HG03045 (cell line): Measurements from ENCODE around the gene DRC1.
"Not testable (repeated sequence)": the region's sequence is repeated elsewhere in the genome, so short reads cannot be mapped to it uniquely, and the experiment has no call there.

Experiments
- ATAC-seq: cut with Tn5 transposase; IDR thresholded peaks from one replicate; pipeline ENCODE4 v1.9.1; 2021; ENCODE audit warnings: mild to moderate bottlenecking, moderate library complexity; ENCODE audit not compliant: unreplicated experiment

DRC1 gene

DNA sequence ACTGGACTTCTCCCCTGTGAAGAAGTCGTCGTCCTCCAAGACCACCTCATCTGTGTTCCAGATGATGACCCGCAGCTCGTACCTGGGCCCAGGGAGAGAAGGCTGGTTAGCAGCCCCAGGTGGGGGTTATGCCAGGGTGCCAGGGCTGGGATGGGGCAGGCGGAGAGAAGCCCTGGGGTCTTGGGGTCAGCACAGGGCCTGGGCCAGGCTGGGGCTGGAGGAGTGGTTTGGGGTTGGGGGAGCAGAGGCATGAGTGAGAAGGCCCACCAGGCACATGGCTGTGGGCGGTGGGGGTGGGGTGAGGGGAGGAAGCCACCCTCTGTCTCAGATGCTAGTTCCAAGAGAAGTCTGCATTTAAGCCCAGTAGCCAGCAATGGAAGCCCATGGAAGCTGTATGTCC, 60.4 kb downstream of the DRC1 start:
- no peak for ATAC-seq

- no peak for ATAC-seq
These were observed 61.0 kb downstream of the DRC1 start for GRCh38 chr2:26462511-26463243.

GRCh38 chr2:26463244-26464192, 61.8 kb downstream of the DRC1 start:
- ATAC-seq, result no peak

GRCh38 chr2:26464390-26465265, 62.9 kb downstream of the DRC1 start:
- no peak for ATAC-seq

GRCh38 chr2:26465266-26465925, 63.7 kb downstream of the DRC1 start:
- no peak for ATAC-seq

- ATAC-seq, result no peak
These were observed 64.3 kb downstream of the DRC1 start for GRCh38 chr2:26465981-26466471.

- ATAC-seq, result no peak
These were observed 65.1 kb downstream of the DRC1 start for GRCh38 chr2:26466662-26467310.

- ATAC-seq, result not testable (repeated sequence)
These were observed 66.8 kb downstream of the DRC1 start for GRCh38 chr2:26468544-26468943.

DNA sequence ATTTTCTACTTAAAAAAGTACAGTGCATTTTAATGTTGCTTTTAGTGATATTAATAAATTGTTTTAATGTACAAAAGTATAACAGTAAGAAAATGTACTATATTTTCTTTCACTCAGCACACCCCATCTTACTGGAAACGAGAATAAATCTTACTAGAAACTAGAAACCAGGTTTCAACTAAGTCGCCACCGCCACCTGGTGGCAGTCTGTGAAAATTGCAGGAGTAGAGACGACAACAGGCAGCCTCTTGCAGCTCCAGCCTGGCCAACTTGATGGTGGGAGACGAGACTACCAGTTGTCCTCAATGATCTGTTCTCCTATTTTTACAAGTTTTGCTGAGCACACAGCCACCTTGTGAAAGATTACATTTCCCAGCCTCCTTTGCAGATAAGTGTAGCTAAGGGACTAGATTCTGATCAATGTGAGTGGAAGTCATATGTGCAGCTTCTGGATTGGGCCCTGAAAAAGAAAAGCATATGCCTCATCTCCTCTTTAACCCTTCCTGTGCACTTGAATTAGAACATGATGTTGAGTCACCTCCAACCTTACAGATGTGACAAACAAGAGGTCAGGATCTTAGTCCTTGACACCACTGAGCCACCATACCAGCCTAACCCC, 67.5 kb downstream of the DRC1 start:
- no peak for ATAC-seq

DNA sequence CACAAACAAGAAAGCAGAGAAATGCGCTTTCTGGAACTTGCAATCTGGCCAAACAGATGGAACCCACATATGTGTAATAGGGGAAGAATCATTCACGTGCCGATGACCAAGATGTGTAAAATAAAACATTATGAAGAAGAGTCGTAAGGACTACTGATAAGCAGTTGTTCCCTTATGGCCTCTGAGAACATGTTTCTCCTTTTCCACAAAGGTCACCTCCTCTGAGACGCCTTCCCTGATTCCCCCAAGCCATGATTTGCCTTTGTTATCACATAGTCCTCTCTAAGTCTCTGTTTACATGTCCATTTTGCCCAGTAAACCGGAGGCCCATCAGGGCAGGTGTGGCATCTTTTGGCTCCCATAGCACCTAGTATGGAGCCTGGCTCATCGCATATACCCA, 68.2 kb downstream of the DRC1 start:
- ATAC-seq, result no peak

GRCh38 chr2:26470601-26471260, 69.0 kb downstream of the DRC1 start:
- no peak for ATAC-seq

- no peak for ATAC-seq
These were observed 69.6 kb downstream of the DRC1 start for GRCh38 chr2:26471289-26471688.

DNA sequence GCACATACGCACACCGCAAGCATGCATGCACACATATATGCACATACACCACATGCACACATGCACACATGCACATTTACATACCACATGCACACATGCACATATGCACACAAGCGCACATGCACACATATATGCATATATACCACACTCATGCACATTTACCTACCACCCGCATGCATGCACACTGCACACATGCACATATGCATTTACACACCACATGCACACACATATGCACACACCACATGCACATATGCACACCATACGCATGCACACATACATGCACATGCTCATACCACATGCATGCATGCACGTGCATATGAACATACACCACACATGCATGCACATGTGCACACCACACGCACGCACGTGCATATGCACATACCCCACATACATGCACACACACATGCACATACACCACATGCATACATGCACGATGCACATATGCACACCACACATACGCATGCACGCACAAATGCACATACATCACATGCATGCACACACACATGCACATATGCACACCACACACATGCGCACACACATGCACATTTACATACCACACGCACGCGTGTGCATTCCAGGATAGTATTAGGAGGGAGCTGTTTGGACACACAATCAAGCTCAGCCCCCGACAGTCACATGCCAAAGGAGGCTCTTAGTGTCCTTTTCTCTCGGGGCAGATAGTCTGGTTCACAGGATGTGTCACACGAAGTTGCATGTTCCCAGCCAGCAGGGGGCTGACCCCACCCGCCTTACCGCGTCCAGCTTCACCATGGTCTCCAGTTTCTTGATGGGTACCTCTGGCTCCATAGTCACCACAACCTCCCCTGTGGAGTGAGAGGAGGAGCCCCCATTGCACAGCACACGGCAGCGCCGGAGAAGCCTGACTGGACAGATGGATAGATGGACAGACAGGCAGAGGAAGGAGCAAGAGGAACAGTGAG, 70.3 kb downstream of the DRC1 start:
- no peak for ATAC-seq

DNA sequence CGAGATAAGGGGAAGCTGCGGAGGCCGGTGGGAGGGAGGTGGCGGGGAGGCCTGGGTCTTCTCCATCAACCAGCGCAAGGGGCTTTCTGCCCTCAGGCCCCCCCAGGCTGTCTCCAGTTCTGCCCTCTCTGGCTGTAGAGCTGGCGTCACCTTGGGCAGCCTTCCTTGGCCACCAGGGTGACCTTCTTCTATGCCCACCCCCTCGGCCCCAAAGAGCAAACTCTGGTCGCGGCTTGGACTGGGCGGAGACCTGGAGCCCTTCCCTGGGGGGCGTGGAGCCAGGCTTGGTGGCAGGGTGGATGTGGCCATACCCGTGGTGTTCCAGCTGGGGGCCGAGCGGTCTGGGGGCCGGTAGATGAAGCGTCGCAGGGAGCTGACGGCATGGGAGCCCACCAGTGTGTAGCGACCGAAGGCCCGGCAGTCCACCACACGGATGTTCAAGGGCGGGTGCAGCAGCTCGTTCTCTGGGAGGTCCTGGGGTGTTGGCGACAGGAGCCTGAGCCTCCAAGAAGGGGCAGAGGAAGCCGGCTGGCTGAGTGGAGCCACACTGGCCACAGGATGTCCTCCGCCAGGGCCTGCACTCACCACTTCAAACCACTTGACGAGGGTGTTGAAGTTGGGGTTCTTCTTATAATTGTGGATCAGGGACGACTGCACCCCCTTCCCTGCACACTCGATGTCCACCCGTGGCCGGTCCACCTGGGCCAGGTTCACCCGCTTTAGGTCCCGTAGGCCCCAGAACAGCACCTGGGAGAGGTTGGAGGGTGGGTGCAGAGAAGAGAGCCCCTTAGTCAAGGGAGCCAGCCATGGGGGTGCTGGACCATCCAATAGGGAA, 71.3 kb downstream of the DRC1 start:
- no peak for ATAC-seq

DNA sequence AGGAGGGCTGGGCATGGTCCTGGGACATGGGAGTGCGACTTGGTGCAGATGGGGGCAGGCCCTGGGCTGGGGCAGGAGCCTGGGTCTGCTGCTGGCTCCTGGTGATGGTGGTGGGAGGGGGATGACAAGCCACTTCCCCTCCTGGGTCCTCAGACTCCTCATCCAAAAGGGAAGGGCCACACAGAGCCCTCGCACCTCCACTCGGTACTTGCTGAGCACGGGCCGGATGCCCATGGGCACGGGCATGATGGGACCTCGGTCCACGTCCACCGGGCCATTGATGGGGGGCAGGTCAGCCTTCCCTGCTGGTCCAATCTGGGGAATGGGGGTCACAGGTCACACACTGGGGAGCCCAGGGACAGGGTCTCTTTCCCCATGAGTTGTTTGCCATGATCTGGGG, 72.1 kb downstream of the DRC1 start:
- ATAC-seq, result no peak

DNA sequence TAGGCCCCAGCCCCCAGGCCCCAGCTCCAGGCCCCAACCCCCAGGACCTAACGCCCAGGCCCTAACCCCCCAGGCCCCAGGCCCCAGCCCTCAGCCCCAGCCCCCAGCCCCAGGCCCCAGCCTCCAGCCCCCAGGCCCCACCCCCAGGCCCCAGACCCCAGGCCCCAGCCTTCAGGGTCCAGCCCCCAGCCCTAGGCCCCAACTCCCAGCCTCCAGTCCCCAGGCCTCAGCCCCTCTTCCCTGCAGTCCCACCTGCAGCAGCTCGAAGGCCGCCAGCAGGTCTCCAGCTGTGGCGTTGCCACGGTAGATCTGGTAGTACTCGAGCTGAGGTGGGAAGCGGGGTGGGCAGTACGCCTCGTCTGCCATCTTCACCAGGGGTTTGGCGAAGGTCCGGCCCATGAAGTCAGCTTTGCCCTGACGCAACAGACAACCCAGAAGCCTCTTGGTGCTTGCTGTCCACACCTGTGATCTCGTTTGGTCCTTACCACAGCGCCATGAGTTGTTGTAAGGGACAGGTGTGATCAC, 72.6 kb downstream of the DRC1 start:
- ATAC-seq, result no peak

DNA sequence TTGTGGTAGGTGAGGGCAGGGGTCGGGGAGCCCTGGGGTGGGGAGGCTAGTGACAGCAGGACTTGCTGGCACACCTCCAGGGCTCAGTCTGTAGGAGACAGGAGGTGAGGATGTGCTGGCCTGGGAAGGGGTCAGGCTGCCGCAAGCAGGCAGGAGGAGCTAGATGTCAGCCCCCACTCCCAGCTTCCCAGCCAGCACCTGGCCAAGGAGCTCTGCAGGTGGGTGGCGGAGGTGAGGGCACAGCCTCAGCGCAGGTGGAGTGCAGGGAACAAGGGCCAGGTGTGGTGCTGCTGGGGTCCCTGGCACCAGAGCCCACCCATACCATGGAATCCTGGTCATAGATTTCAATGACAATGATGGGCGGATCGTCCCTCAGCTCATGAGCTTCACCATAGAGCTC, 73.3 kb downstream of the DRC1 start:
- ATAC-seq, result no peak
